Uterus (tissue), 4 donors: ENCODE results near the gene DPP6. TPM values are rescaled to one million over a fixed set of nuclear protein-coding genes. Genes with fewer than 3 reads are reported as not detected.
"Not testable (repeated sequence)": the region's sequence is repeated elsewhere in the genome, so short reads cannot be mapped to it uniquely, and the experiment has no call there.

Experiments used
- DNase-seq, 2 donors: peaks; one replicate each; pipeline ENCODE4 v3.0.0-alpha.2; 2019 to 2020
- H3K27ac ChIP-seq, 2 donors: fragments of 200-600 bp; sonication (generic); 1 replicate in 1 of 2; 2 replicates in 1 of 2; pipeline ENCODE4 v1.5.1; 2016 to 2018
- H3K27me3 ChIP-seq, 2 donors: fragments of 200-600 bp; sonication (generic); one replicate each; pipeline ENCODE4 v1.5.1; 2018 to 2019; ENCODE audit warnings: control low read depth in 1 of 2
- H3K36me3 ChIP-seq, 2 donors: fragments of 200-600 bp; sonication (generic); one replicate each; pipeline ENCODE4 v1.5.1; 2019; ENCODE audit warnings: control low read depth in 1 of 2
- H3K4me1 ChIP-seq, 2 donors: fragments of 200-600 bp; sonication (generic); one replicate each; pipeline ENCODE4 v1.5.1; 2018 to 2019; ENCODE audit warnings: control low read depth in 1 of 2
- H3K4me3 ChIP-seq, 2 donors: fragments of 200-600 bp; sonication (generic); 1 replicate in 1 of 2; 2 replicates in 1 of 2; pipeline ENCODE4 v1.5.1; 2018 to 2019; ENCODE audit warnings: mild to moderate bottlenecking in 1 of 2
- H3K9me3 ChIP-seq, 2 donors: fragments of 200-600 bp; sonication (generic); one replicate each; pipeline ENCODE4 v1.5.1; 2019; ENCODE audit warnings: control low read depth in 1 of 2
- intact Hi-C: fragments of 100-400 bp; cut with DNase I; formaldehyde crosslinking; loops from one replicate; pipeline ENCODE4 v1.15.1; 2023; ENCODE audit warnings: low total_unique reads
- total RNA-seq, 4 donors: library from RNA; depleted of rRNA in 3 of 4; stranded (reverse); fragments of >200 nt in 3 of 4; gene quantifications; one replicate each; pipeline versions ENCODE4 v1.1.0 to v1.2.4, GENCODE V29; 2014 to 2023
- TF ChIP-seq, protein P1 (sequence below), 4 experiments: fragments of 200-600 bp in 2 of 4; fragments of 450-650 bp in 2 of 4; sonication (generic) in 2 of 4; IDR thresholded peaks; one replicate each; pipeline ENCODE4 v1.5.1; 2016 to 2019; ENCODE audit warnings: antibody characterized with exemption in 4 of 4, mild to moderate bottlenecking in 2 of 4, moderate library complexity in 1 of 4
- donor health status: DM: yes; HTN: yes; CAD: no.

DPP6 gene
- total RNA-seq, 4 donors from 2014 or later = 4.1 to 107 (median 42.7) TPM

DNA sequence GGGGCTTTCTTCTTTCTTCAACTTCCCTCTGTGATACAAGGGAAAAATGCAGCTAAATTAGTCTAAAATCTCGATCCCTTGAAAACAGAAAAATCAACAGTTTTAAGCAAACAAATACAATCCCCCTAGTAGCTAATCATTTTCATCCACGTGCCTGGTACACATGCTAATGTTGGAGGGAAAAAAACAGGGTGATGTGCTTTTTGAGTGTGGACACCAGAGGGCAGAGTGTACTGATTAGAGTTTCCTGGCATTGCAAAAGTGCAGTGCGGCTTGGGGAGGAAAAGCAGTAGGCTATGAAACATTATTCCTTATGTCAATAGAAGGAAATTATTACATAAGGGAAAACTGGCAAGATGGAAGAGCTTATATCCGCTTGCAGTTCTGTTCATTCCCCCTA is 19.6 kb downstream of the DPP6 start:
- DNase-seq, H3K27me3 ChIP-seq, H3K27ac ChIP-seq, intact Hi-C loops, H3K36me3 ChIP-seq, H3K9me3 ChIP-seq, H3K4me3 ChIP-seq, H3K4me1 ChIP-seq: not testable (repeated sequence)
- TF ChIP-seq, protein P1, sequence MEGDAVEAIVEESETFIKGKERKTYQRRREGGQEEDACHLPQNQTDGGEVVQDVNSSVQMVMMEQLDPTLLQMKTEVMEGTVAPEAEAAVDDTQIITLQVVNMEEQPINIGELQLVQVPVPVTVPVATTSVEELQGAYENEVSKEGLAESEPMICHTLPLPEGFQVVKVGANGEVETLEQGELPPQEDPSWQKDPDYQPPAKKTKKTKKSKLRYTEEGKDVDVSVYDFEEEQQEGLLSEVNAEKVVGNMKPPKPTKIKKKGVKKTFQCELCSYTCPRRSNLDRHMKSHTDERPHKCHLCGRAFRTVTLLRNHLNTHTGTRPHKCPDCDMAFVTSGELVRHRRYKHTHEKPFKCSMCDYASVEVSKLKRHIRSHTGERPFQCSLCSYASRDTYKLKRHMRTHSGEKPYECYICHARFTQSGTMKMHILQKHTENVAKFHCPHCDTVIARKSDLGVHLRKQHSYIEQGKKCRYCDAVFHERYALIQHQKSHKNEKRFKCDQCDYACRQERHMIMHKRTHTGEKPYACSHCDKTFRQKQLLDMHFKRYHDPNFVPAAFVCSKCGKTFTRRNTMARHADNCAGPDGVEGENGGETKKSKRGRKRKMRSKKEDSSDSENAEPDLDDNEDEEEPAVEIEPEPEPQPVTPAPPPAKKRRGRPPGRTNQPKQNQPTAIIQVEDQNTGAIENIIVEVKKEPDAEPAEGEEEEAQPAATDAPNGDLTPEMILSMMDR (IDR thresholded peaks at IDR 0.05) = peak; percentile 18 to 38 (median 23)

DNA sequence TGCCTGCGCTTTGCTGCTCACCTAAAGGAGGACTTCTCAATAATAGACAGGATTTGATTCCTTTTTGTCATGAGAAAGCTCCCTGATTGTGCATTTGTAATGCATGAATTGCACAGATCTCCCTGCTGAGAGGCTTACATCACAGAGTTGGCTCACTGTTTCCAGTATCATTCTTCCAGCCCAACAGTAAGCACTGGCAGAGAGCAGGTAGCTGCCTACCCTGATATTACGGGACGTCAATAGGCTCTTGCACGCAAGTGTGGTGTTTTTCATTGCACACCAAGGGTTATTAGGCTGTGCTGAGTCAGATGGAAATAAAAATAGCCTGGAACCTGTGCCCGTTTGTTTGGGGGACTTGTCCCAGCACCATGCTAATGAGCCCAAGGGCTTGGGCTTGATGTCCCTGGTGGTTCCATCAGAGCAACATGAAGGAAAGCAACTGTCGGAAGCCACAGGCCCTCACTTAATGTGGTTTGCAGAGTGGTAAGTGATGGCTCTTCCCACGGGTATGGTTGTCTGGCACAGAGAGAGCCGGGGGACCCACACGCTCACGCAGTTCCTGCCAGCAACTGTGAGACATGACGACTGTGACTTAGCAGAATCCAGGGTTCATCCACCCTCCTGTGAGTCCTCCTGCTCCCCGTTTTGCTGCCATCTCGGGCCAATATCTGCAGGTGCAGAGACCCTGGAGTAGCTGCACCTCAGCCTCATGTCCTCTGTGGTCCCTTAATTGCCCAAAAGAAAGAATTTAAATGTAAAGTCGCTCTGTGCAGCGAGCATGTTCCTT is 20.4 kb downstream of the DPP6 start:
- H3K4me3 ChIP-seq, intact Hi-C loops, H3K27me3 ChIP-seq, H3K27ac ChIP-seq, DNase-seq, H3K9me3 ChIP-seq, H3K4me1 ChIP-seq, H3K36me3 ChIP-seq: not testable (repeated sequence)

DNA sequence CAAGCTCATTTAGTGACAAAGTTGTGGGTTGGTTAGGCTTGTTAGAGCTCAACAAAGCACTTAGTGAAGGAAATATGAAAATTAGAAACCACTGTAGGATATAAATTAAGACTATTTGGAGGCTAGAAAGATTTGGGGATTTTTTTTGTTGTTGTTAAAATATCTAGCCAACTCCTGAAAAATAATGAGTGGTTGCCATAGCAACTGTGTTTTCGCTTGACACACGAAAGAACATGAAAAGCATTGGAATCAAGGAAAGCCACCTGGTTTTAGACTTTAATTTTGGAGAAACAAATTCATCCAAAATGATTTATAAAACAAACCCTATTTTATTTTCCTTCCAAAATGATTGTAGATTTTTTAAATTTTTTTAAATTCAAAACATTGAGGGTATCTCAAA is 26.3 kb downstream of the DPP6 start:
- H3K4me1 ChIP-seq, H3K4me3 ChIP-seq, H3K27me3 ChIP-seq, H3K36me3 ChIP-seq, DNase-seq, H3K27ac ChIP-seq, intact Hi-C loops, H3K9me3 ChIP-seq: not testable (repeated sequence)

DNA sequence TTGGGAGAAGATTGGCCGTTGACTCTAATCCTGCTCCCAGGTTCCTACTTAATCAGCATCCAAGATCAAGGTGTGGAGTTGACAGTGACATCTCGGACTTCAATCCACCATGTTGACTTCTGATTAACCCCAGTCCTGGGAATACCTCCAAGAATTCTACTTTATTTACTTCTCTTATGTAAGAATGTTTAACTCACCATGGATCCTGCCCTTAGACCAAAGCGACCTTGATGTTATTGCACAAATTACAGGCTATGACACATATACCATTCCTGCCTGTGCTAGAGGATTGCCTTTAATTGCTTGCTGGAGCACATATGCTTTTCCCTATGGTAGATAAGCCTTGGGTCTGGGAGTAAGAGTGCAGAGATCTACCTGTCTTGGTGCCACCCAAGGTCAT is 28.1 kb downstream of the DPP6 start:
- intact Hi-C loops, H3K4me3 ChIP-seq, H3K27ac ChIP-seq, DNase-seq, H3K4me1 ChIP-seq, H3K9me3 ChIP-seq, H3K27me3 ChIP-seq, H3K36me3 ChIP-seq: not testable (repeated sequence)

DNA sequence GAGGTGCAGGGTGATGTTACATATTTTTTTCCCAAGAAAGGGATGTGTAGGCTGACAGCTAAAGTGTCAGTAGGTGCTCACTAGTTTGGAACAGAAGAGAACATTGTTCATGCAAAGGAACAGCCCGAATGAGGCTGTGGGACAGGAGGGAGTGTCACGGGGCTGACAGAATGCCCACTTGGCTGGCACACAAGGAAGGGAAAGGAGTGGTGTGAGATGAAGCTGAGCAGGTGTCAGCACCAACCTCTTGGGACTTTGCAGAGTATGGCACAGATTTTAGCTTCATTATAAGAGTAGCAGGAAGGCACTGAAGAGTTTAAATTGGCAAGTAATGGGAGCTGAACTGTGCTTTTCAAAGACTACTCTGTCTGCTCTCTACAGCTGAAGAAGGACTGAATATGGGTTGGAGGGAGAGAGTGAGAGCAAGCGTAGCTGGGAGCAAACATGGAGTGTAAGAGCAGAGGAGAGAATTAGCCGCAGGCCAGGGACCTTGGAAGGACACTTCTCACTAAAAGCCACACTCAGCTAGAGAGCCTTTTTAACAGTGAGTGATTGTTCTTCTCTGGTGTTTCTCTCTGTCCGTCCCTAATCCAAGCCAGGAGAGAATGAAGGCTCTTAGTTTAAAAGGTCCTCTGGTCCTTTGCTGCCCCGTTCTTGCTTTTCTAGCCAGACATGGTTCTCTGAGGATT is 35.0 kb downstream of the DPP6 start:
- H3K4me1 ChIP-seq, H3K27me3 ChIP-seq, H3K9me3 ChIP-seq, DNase-seq, H3K36me3 ChIP-seq, H3K27ac ChIP-seq, intact Hi-C loops, H3K4me3 ChIP-seq: not testable (repeated sequence)

DNA sequence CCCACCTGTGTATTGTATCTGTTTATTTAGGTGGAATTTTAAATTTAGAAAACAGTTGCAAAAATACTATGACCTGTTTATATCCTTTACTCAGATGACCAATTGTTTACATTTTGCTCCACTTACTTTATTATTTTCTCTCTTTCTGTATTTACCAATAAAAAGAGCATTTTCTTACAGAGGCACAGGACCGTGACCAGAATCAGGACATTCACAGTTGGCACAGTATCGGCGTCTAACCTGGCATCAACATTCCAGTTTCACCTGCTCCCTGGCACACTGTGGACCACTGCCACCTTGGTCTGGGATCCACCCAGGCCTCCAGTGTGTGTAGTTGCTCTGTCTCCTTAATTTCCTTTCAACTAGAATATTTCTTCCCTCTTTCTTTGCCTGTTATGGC is 39.9 kb downstream of the DPP6 start:
- H3K27ac ChIP-seq, H3K36me3 ChIP-seq, DNase-seq, H3K27me3 ChIP-seq, H3K4me1 ChIP-seq, H3K4me3 ChIP-seq, H3K9me3 ChIP-seq, intact Hi-C loops: not testable (repeated sequence)

DNA sequence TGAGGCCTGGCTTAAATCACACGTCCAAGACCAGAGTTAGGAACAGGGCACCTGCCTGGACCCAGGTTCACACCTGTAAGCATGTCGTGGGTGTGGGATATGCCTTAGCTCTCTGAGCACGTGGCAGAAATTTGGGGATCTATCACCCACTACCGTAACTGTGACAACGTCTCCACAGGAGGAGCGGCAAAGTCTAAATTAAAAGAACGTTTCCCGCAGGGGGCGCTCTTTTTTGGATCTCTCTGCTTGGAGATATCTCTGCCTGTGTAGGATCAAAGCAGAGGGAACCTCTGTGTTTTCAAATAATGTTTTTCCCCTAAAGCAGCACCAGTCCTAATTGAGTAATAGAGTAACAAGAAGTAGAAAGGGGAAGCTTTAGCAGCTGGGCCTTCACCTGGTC is 43.0 kb downstream of the DPP6 start:
- intact Hi-C loops, H3K4me3 ChIP-seq, H3K36me3 ChIP-seq, H3K4me1 ChIP-seq, H3K27ac ChIP-seq, H3K9me3 ChIP-seq, H3K27me3 ChIP-seq, DNase-seq: not testable (repeated sequence)

DNA sequence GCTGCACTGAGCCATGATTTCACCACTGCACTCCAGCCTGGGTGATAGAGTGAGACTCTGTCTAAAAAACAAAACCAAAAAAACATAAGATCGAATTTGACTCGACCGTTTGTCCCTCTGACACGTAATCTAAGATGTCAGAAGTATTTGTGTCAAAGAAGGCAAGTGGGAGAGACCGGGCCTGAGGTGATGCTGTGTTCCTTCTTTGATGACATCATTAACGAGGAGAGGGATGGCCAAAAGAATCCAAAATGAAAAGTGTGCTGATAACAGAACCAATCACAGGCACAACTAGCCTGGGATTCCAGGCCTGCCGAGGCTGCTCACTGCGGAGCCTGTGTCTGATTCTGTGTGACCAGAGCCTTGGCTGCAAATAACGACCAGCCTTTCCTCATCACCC is 52.9 kb downstream of the DPP6 start:
- H3K4me3 ChIP-seq, H3K27ac ChIP-seq, DNase-seq, intact Hi-C loops, H3K9me3 ChIP-seq, H3K27me3 ChIP-seq, H3K4me1 ChIP-seq, H3K36me3 ChIP-seq: not testable (repeated sequence)

DNA sequence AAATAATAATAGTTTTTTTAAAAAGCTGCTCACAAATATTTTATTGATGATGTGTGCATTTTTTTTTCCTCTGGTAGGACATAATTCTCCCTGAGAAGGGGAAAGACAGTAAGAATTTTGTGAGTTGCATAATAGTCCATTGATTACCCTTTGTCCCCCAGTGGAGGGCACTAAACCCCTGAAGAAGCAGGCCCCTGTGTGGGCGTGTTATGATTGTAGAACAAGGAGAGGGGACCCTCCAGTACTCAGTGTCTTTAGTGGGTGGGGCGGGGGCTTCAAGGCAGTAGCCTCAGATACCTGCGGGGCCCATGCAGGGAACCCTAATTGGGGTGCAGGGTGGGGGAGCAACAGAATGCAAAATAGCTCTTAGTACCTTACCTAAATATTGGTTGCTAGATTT is 57.4 kb downstream of the DPP6 start:
- H3K4me1 ChIP-seq, H3K27ac ChIP-seq, H3K36me3 ChIP-seq, DNase-seq, intact Hi-C loops, H3K4me3 ChIP-seq, H3K9me3 ChIP-seq, H3K27me3 ChIP-seq: not testable (repeated sequence)

DNA sequence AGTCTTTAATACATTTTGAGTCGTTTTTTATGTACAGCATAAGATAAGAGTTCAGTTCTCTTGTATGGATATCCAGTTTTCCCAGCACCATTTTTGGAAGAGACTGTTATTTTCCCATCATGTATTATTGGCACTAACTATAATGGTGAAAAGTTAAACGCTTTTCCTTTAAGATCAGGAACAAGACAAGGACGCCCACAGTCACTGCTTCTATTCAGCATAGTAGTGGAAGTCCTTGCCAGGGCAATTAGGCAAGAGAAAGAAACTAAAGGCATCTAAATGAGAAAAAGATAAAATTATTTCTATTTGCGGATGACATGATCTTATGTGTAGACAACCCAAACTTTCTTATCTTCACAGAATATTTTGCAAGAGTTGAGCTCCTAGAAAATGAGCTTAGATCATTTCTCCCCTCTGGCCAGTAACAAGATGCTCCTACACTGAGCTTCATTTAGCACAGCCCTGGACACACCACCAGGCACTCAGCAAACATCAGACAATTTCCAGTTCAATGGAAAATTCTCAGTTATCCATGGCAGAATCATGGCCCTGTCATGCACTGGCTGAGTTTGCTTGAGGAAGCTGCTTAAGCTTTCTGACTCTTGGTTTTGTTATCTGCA is 61.6 kb downstream of the DPP6 start:
- DNase-seq, H3K9me3 ChIP-seq, H3K36me3 ChIP-seq, H3K27ac ChIP-seq, H3K27me3 ChIP-seq, intact Hi-C loops, H3K4me1 ChIP-seq, H3K4me3 ChIP-seq: not testable (repeated sequence)

DNA sequence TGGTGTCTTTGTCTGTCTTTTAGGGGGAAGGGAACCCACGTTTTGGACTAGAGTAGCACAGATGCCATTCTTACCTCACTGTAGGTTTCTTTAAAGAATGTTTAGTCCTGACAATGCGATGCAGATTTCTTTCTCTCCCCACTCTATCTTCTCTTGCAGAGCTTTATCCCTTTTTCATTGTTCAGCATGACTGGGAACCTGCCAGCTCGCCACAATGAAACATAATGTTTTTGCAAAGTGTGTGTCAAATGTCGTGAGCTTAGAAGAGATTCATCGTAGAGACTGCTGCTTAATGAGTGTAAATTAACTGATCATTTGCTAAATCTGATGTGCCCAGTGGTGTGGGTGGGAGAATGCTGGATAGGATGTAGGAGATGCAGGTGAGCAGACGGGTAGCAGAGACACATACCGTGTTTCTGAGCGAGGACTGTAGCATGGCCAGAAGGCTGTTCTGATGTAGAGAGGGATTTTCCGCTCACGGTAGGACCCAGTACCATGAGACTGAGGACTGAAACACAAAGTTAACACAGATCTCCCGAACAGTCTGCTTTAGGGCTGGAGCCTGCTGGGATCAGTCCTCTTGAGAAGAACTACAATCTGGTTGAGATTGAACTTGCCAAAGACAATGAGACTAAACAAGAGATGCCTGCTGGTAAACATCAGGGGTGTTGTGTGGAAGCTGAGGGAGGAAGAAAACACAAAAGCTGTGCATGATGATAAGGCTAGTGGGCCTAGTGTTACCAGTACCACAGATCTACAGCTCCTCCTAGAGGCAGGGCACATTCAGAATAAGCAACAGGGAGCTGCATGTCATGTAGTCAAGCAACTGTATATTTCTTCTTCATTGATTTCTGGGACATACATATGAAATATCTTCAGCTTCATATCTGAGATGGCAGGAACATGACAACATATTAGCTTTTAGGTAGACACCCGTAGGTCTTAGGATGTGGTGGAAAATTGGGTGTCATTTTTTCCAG is 65.5 kb downstream of the DPP6 start:
- H3K4me1 ChIP-seq, intact Hi-C loops, H3K36me3 ChIP-seq, DNase-seq, H3K9me3 ChIP-seq, H3K4me3 ChIP-seq, H3K27me3 ChIP-seq, H3K27ac ChIP-seq: not testable (repeated sequence)
